WTC11 (cell line): ENCODE measurements around the gene CELF4. TPM values are rescaled to one million over a fixed set of nuclear protein-coding genes. Genes with fewer than 3 reads are reported as not detected.

Source experiments
- ATAC-seq: fragments of 200-7000 bp; cut with Tn5 transposase; 2 replicates; pipeline ENCODE4 v1.10.0; 2021; ENCODE audit warnings: mild to moderate bottlenecking, moderate library complexity
- CTCF ChIA-PET: fragments of 300-600 bp; sonication (Branson Sonifier 250); formaldehyde crosslinking; loops from one replicate; lab custom pipeline; 2021; ENCODE audit warnings: antibody characterized with exemption; lab: Charles Lee
- POLR2A ChIA-PET: fragments of 350-600 bp; sonication (Branson Sonifier 250); formaldehyde crosslinking; loops from one replicate; lab custom pipeline; 2021; ENCODE audit warnings: antibody characterized with exemption; lab: Charles Lee
- DNase-seq: peaks from one replicate; pipeline ENCODE4 v3.0.0; 2021; ENCODE audit warnings: low spot score
- H3K27ac Mint-ChIP-seq: 2 replicates; pipeline ENCODE4 v1.8.0; 2021; ENCODE audit warnings: mixed read lengths
- H3K27me3 Mint-ChIP-seq: 2 replicates; pipeline ENCODE4 v1.8.0; 2021; ENCODE audit warnings: low read depth, mild to moderate bottlenecking, moderate library complexity, mixed read lengths
- H3K36me3 Mint-ChIP-seq: 2 replicates; pipeline ENCODE4 v1.8.0; 2021; ENCODE audit warnings: mixed read lengths
- H3K4me1 Mint-ChIP-seq: 2 replicates; pipeline ENCODE4 v1.8.0; 2022; ENCODE audit warnings: mixed read lengths
- H3K4me3 Mint-ChIP-seq: 2 replicates; pipeline ENCODE4 v1.8.0; 2021; ENCODE audit warnings: mild to moderate bottlenecking, moderate library complexity, mixed read lengths
- H3K9me3 Mint-ChIP-seq: 2 replicates; pipeline ENCODE4 v1.8.0; 2021; ENCODE audit warnings: mixed read lengths
- CREM ChIP-seq: sonication (generic); formaldehyde crosslinking; IDR thresholded peaks from 2 replicates; pipeline ENCODE4 v1.8.1; 2022; ENCODE audit warnings: mild to moderate bottlenecking, missing genetic modification reagents, moderate library complexity
- GRHL2 ChIP-seq: fragments of 250-450 bp; sonication (Bioruptor Pico); IDR thresholded peaks from 2 replicates; pipeline ENCODE4 v1.8.0; 2022; ENCODE audit warnings: mild to moderate bottlenecking, moderate library complexity; ENCODE audit not compliant: insufficient replicate concordance, severe bottlenecking
- JUN ChIP-seq: sonication (generic); formaldehyde crosslinking; IDR thresholded peaks from 2 replicates; pipeline ENCODE4 v1.8.0; 2023; ENCODE audit warnings: mild to moderate bottlenecking, missing genetic modification reagents
- NR1H2 ChIP-seq: sonication (generic); formaldehyde crosslinking; IDR thresholded peaks from 2 replicates; pipeline ENCODE4 v1.9.0; 2021; ENCODE audit warnings: mild to moderate bottlenecking, moderate library complexity, missing genetic modification reagents
- NR2C2 ChIP-seq: sonication (generic); formaldehyde crosslinking; IDR thresholded peaks from 2 replicates; pipeline ENCODE4 v1.8.0; 2022; ENCODE audit warnings: mild to moderate bottlenecking, missing genetic modification reagents
- SMAD3 ChIP-seq: sonication (generic); formaldehyde crosslinking; IDR thresholded peaks from 2 replicates; pipeline ENCODE4 v1.8.0; 2022; ENCODE audit warnings: missing genetic modification reagents, mild to moderate bottlenecking, borderline replicate concordance
- TCF7 ChIP-seq: sonication (generic); formaldehyde crosslinking; IDR thresholded peaks from 2 replicates; pipeline ENCODE4 v1.8.0; 2022; ENCODE audit warnings: mild to moderate bottlenecking, low read depth, missing genetic modification reagents, moderate library complexity
- ZNF138 ChIP-seq: sonication (generic); formaldehyde crosslinking; conservative IDR thresholded peaks from 2 replicates; pipeline ENCODE4 v1.8.1; 2022; ENCODE audit warnings: mild to moderate bottlenecking, moderate library complexity, missing genetic modification reagents
- ZNF219 ChIP-seq: sonication (generic); formaldehyde crosslinking; IDR thresholded peaks from 2 replicates; pipeline ENCODE4 v1.8.0; 2023; ENCODE audit warnings: missing genetic modification reagents, mild to moderate bottlenecking, borderline replicate concordance
- ZNF396 ChIP-seq: fragments of 250-450 bp; sonication (Bioruptor Pico); IDR thresholded peaks from 2 replicates; pipeline ENCODE4 v1.8.0; 2021; ENCODE audit warnings: mild to moderate bottlenecking, moderate library complexity, borderline replicate concordance
- total RNA-seq: library from RNA; stranded (reverse); gene quantifications from 3 replicates; pipeline ENCODE4 v1.2.3, GENCODE V29; 2021
- TF ChIP-seq, protein P1 (sequence below): sonication (generic); formaldehyde crosslinking; conservative IDR thresholded peaks from 2 replicates; pipeline ENCODE4 v1.8.1; 2022; ENCODE audit warnings: mild to moderate bottlenecking, missing genetic modification reagents
- TF ChIP-seq, protein P2 (sequence below): sonication (generic); formaldehyde crosslinking; IDR thresholded peaks from 2 replicates; pipeline ENCODE4 v1.8.1; 2022; ENCODE audit warnings: missing genetic modification reagents, borderline replicate concordance
- TF ChIP-seq, protein P3 (sequence below): sonication (generic); formaldehyde crosslinking; IDR thresholded peaks from 2 replicates; pipeline ENCODE4 v1.8.1; 2023; ENCODE audit warnings: mild to moderate bottlenecking, missing genetic modification reagents
- TF ChIP-seq, protein P4 (sequence below): sonication (generic); formaldehyde crosslinking; IDR thresholded peaks from 2 replicates; pipeline ENCODE4 v1.8.0; 2022; ENCODE audit warnings: mild to moderate bottlenecking, missing genetic modification reagents
- TF ChIP-seq, protein P5 (sequence below): sonication (generic); formaldehyde crosslinking; IDR thresholded peaks from 2 replicates; pipeline ENCODE4 v1.8.1; 2022; ENCODE audit warnings: low read depth, mild to moderate bottlenecking, moderate library complexity, missing genetic modification reagents, borderline replicate concordance
- TF ChIP-seq, protein P6 (sequence below): fragments of 250-450 bp; sonication (Bioruptor Pico); IDR thresholded peaks from 2 replicates; pipeline ENCODE4 v1.9.0; 2021; ENCODE audit warnings: mild to moderate bottlenecking, borderline replicate concordance
- TF ChIP-seq, protein P7 (sequence below): sonication (generic); formaldehyde crosslinking; IDR thresholded peaks from 2 replicates; pipeline ENCODE4 v1.8.0; 2023; ENCODE audit warnings: missing genetic modification reagents
- TF ChIP-seq, protein P8 (sequence below): sonication (generic); formaldehyde crosslinking; IDR thresholded peaks from 2 replicates; pipeline ENCODE4 v1.8.1; 2022; ENCODE audit warnings: mild to moderate bottlenecking, missing genetic modification reagents, moderate library complexity, borderline replicate concordance
- TF ChIP-seq, protein P9 (sequence below): sonication (generic); formaldehyde crosslinking; IDR thresholded peaks from 2 replicates; pipeline ENCODE4 v1.8.0; 2022; ENCODE audit warnings: mild to moderate bottlenecking, missing genetic modification reagents

Gene CELF4
- total RNA-seq, 1 experiment from 2014 or later, result 2.9 TPM

DNA sequence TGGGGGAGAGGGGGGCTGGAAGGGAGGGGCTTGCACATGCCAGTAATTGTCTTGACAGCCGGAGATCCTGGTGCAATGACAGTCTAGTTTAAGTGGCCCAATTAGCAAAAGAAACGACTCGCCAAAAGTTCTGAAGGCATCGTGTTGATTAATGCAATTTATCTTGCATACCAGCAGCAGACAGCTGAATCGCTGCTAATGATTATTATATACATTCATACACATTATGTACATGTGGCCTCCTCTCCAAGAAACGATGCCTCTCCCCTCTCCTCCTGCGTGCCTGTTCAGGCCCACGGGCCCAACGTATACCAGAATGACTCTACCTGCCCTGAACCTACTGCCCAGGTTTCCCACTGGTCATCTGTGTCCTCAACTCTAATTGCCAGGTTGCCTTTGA is 214.5 kb downstream of the CELF4 start:
- DNase-seq (no peak), ATAC-seq (no peak)
- no peak overlapping the region for H3K4me3 Mint-ChIP-seq
- peaks cover 32% of the 10 kb centered on the region for H3K27me3 Mint-ChIP-seq
- no peak overlapping the region for H3K27ac Mint-ChIP-seq
- no peak for TF ChIP-seq GRHL2 (CRISPR knock-in tag)
- no peak for TF ChIP-seq CREM (CRISPR knock-in tag)
- TF ChIP-seq, protein P1, sequence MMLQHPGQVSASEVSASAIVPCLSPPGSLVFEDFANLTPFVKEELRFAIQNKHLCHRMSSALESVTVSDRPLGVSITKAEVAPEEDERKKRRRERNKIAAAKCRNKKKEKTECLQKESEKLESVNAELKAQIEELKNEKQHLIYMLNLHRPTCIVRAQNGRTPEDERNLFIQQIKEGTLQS (CRISPR knock-in tag), result no peak
- no peak for TF ChIP-seq ZNF138 (CRISPR knock-in tag)
- TF ChIP-seq, protein P2, sequence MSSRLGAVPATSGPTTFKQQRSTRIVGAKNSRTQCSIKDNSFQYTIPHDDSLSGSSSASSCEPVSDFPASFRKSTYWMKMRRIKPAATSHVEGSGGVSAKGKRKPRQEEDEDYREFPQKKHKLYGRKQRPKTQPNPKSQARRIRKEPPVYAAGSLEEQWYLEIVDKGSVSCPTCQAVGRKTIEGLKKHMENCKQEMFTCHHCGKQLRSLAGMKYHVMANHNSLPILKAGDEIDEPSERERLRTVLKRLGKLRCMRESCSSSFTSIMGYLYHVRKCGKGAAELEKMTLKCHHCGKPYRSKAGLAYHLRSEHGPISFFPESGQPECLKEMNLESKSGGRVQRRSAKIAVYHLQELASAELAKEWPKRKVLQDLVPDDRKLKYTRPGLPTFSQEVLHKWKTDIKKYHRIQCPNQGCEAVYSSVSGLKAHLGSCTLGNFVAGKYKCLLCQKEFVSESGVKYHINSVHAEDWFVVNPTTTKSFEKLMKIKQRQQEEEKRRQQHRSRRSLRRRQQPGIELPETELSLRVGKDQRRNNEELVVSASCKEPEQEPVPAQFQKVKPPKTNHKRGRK, result no peak
- no peak for TF ChIP-seq NR2C2
- no peak for TF ChIP-seq ZNF396 (CRISPR knock-in tag)
- TF ChIP-seq, protein P3, sequence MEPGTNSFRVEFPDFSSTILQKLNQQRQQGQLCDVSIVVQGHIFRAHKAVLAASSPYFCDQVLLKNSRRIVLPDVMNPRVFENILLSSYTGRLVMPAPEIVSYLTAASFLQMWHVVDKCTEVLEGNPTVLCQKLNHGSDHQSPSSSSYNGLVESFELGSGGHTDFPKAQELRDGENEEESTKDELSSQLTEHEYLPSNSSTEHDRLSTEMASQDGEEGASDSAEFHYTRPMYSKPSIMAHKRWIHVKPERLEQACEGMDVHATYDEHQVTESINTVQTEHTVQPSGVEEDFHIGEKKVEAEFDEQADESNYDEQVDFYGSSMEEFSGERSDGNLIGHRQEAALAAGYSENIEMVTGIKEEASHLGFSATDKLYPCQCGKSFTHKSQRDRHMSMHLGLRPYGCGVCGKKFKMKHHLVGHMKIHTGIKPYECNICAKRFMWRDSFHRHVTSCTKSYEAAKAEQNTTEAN (CRISPR knock-in tag), result no peak
- TF ChIP-seq TCF7 (CRISPR knock-in tag), result no peak
- TF ChIP-seq ZNF219 (CRISPR knock-in tag), result no peak
- TF ChIP-seq, protein P4, sequence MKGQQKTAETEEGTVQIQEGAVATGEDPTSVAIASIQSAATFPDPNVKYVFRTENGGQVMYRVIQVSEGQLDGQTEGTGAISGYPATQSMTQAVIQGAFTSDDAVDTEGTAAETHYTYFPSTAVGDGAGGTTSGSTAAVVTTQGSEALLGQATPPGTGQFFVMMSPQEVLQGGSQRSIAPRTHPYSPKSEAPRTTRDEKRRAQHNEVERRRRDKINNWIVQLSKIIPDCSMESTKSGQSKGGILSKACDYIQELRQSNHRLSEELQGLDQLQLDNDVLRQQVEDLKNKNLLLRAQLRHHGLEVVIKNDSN (CRISPR knock-in tag), result no peak
- TF ChIP-seq SMAD3 (CRISPR knock-in tag), result no peak
- TF ChIP-seq NR1H2 (CRISPR knock-in tag), result no peak
- TF ChIP-seq, protein P5, sequence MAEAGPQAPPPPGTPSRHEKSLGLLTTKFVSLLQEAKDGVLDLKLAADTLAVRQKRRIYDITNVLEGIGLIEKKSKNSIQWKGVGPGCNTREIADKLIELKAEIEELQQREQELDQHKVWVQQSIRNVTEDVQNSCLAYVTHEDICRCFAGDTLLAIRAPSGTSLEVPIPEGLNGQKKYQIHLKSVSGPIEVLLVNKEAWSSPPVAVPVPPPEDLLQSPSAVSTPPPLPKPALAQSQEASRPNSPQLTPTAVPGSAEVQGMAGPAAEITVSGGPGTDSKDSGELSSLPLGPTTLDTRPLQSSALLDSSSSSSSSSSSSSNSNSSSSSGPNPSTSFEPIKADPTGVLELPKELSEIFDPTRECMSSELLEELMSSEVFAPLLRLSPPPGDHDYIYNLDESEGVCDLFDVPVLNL (CRISPR knock-in tag), result no peak
- TF ChIP-seq, protein P6, sequence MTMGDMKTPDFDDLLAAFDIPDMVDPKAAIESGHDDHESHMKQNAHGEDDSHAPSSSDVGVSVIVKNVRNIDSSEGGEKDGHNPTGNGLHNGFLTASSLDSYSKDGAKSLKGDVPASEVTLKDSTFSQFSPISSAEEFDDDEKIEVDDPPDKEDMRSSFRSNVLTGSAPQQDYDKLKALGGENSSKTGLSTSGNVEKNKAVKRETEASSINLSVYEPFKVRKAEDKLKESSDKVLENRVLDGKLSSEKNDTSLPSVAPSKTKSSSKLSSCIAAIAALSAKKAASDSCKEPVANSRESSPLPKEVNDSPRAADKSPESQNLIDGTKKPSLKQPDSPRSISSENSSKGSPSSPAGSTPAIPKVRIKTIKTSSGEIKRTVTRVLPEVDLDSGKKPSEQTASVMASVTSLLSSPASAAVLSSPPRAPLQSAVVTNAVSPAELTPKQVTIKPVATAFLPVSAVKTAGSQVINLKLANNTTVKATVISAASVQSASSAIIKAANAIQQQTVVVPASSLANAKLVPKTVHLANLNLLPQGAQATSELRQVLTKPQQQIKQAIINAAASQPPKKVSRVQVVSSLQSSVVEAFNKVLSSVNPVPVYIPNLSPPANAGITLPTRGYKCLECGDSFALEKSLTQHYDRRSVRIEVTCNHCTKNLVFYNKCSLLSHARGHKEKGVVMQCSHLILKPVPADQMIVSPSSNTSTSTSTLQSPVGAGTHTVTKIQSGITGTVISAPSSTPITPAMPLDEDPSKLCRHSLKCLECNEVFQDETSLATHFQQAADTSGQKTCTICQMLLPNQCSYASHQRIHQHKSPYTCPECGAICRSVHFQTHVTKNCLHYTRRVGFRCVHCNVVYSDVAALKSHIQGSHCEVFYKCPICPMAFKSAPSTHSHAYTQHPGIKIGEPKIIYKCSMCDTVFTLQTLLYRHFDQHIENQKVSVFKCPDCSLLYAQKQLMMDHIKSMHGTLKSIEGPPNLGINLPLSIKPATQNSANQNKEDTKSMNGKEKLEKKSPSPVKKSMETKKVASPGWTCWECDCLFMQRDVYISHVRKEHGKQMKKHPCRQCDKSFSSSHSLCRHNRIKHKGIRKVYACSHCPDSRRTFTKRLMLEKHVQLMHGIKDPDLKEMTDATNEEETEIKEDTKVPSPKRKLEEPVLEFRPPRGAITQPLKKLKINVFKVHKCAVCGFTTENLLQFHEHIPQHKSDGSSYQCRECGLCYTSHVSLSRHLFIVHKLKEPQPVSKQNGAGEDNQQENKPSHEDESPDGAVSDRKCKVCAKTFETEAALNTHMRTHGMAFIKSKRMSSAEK, result no peak
- no peak for TF ChIP-seq JUN
- TF ChIP-seq, protein P7, sequence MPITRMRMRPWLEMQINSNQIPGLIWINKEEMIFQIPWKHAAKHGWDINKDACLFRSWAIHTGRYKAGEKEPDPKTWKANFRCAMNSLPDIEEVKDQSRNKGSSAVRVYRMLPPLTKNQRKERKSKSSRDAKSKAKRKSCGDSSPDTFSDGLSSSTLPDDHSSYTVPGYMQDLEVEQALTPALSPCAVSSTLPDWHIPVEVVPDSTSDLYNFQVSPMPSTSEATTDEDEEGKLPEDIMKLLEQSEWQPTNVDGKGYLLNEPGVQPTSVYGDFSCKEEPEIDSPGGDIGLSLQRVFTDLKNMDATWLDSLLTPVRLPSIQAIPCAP (CRISPR knock-in tag), result no peak
- TF ChIP-seq, protein P8, sequence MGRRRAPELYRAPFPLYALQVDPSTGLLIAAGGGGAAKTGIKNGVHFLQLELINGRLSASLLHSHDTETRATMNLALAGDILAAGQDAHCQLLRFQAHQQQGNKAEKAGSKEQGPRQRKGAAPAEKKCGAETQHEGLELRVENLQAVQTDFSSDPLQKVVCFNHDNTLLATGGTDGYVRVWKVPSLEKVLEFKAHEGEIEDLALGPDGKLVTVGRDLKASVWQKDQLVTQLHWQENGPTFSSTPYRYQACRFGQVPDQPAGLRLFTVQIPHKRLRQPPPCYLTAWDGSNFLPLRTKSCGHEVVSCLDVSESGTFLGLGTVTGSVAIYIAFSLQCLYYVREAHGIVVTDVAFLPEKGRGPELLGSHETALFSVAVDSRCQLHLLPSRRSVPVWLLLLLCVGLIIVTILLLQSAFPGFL, result no peak
- TF ChIP-seq, protein P9, sequence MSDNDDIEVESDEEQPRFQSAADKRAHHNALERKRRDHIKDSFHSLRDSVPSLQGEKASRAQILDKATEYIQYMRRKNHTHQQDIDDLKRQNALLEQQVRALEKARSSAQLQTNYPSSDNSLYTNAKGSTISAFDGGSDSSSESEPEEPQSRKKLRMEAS, result no peak
- TF ChIP-seq, all 79 proteins: peak for 0
- CTCF ChIA-PET, result interaction anchor here (1.6 kb wide), 1 partner anchor 29 kb away, joined by 5 read pairs; no protein-coding TSS in a partner anchor
- peaks cover 16% of the 10 kb centered on the region for H3K4me1 Mint-ChIP-seq
- no peaks in the 10 kb centered on the region for H3K36me3 Mint-ChIP-seq
- POLR2A ChIA-PET, result interaction anchor here (0.7 kb wide), 1 partner anchor 772 kb away, joined by 3 read pairs; no protein-coding TSS in a partner anchor
- H3K9me3 Mint-ChIP-seq, result no peaks in the 10 kb centered on the region
